Body of pancreas (tissue), 4 donors: Measurements from ENCODE around the gene TDP1. TPM values are rescaled to one million over a fixed set of nuclear protein-coding genes. Genes with fewer than 3 reads are reported as not detected.

Experiments used
- ATAC-seq: fragments of 150-250 bp; one replicate; pipeline ENCODE4 v1.9.1; 2016
- DNase-seq, 4 donors: peaks; one replicate each; pipeline ENCODE4 v3.0.0-alpha.2; 2019
- H3K27ac ChIP-seq, 4 donors: fragments of 200-600 bp; sonication (generic); 1 replicate in 3 of 4; 2 replicates in 1 of 4; pipeline versions ENCODE4 v1.5.1 to v1.6.1; 2016 to 2019; ENCODE audit warnings: mild to moderate bottlenecking in 1 of 4, mixed read lengths in 1 of 4, moderate library complexity in 1 of 4
- H3K27me3 ChIP-seq, 2 donors: fragments of 200-600 bp; sonication (generic); one replicate each; pipeline ENCODE4 v1.6.0; 2016; ENCODE audit warnings: mild to moderate bottlenecking in 1 of 2
- H3K36me3 ChIP-seq, 2 donors: fragments of 200-600 bp; sonication (generic); replicated peaks in 1 of 2; 2 replicates each; pipeline ENCODE4 v1.5.1; 2016; ENCODE audit warnings: low read depth in 2 of 2; ENCODE audit not compliant: insufficient read depth in 1 of 2
- H3K4me1 ChIP-seq: fragments of 200-600 bp; sonication (generic); one replicate; pipeline ENCODE4 v1.6.0; 2016
- H3K4me3 ChIP-seq, 2 donors: fragments of 200-600 bp; sonication (generic); 1 replicate in 1 of 2; 2 replicates in 1 of 2; pipeline ENCODE4 v1.5.1; 2016 to 2019
- H3K9me3 ChIP-seq, 3 donors: fragments of 200-600 bp; sonication (generic); 1 replicate in 2 of 3; 2 replicates in 1 of 3; pipeline ENCODE4 v1.5.1; 2016
- POLR2A ChIP-seq, 3 donors: fragments of 450-650 bp; IDR thresholded peaks; one replicate each; pipeline ENCODE4 v1.6.1; 2016; ENCODE audit warnings: antibody characterized with exemption in 3 of 3, mild to moderate bottlenecking in 2 of 3
- WGBS, 2 donors: methylation state at CpG; one replicate each; pipeline ENCODE4 v1.1.5; 2017; 5-methylcytosine and 5-hydroxymethylcytosine counted together
- intact Hi-C: fragments of 100-400 bp; cut with DNase I; formaldehyde crosslinking; loops from one replicate; pipeline ENCODE4 v1.15.1; 2023
- total RNA-seq, 2 donors: library from RNA; depleted of rRNA; stranded (reverse); fragments of >200 nt; gene quantifications; one replicate each; pipeline ENCODE4 v1.1.0, GENCODE V29; 2016
- TF ChIP-seq, protein P1 (sequence below), 7 experiments: fragments of 450-650 bp in 4 of 7; fragments of 200-600 bp in 3 of 7; sonication (generic) in 3 of 7; IDR thresholded peaks; one replicate each; pipeline ENCODE4 v1.5.1; 2016 to 2019; ENCODE audit warnings: antibody characterized with exemption in 7 of 7

TDP1 gene
- total RNA-seq, 2 donors from 2014 or later = 7.5 to 10.5 TPM

- intact Hi-C loops = no loop called here
- TF ChIP-seq POLR2A (IDR thresholded peaks at IDR 0.05) = no peak
- TF ChIP-seq, protein P1, sequence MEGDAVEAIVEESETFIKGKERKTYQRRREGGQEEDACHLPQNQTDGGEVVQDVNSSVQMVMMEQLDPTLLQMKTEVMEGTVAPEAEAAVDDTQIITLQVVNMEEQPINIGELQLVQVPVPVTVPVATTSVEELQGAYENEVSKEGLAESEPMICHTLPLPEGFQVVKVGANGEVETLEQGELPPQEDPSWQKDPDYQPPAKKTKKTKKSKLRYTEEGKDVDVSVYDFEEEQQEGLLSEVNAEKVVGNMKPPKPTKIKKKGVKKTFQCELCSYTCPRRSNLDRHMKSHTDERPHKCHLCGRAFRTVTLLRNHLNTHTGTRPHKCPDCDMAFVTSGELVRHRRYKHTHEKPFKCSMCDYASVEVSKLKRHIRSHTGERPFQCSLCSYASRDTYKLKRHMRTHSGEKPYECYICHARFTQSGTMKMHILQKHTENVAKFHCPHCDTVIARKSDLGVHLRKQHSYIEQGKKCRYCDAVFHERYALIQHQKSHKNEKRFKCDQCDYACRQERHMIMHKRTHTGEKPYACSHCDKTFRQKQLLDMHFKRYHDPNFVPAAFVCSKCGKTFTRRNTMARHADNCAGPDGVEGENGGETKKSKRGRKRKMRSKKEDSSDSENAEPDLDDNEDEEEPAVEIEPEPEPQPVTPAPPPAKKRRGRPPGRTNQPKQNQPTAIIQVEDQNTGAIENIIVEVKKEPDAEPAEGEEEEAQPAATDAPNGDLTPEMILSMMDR (IDR thresholded peaks at IDR 0.05) = no peak
- no peak overlapping the region for H3K27ac ChIP-seq
- DNase-seq = no peak
- no peaks in the 10 kb centered on the region for H3K27me3 ChIP-seq
- no peaks in the 10 kb centered on the region for H3K4me1 ChIP-seq
- H3K36me3 ChIP-seq = peaks cover 0 to 3% of the 10 kb centered on the region in 2 donors
- H3K4me3 ChIP-seq = no peak overlapping the region
- ATAC-seq = no peak
- 100% methylated on average over 2 of the region's 2 CpGs for WGBS, 2 donors
- no peaks in the 10 kb centered on the region for H3K9me3 ChIP-seq
Measured at GRCh38 chr14:90034156-90034555, 78.4 kb downstream of the TDP1 start.

DNA sequence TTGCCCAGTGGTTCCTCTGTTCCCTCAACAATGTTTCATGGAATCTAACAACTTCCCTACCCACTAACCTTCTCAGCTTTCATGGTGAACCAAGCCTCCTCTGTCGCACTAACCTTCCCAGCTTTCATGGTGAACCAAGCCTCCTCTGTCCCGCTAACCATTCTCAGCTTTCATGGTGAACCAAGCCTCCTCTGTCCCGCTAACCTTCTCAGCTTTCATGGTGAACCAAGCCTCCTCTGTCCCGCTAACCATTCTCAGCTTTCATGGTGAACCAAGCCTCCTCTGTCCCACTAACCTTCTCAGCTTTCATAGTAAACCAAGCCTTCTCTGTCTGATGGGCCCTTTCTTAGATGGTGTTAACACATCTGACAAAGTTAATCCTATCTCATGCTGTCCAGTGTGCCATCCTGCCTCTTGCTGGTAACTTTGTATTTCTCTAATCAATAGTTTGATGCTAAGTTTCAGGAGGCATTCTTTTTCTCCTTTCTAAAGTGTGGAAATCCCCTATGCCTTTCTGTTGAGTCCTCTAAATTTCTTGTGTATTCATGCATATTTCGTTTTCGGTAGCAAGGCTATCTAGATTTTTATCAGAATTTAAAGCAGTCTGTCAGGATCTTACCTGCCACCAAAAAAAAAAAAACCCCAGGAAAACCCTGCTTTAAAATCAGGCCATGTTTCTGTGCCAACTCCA is 79.3 kb downstream of the TDP1 start:
- DNase-seq (no peak), ATAC-seq (no peak)
- Histone ChIP-seq H3K9me3 (no peaks in the 10 kb centered on the region), H3K27me3 (no peaks in the 10 kb centered on the region), H3K27ac (no peak overlapping the region), H3K4me1 (no peaks in the 10 kb centered on the region), H3K4me3 (no peak overlapping the region), H3K36me3 (peaks cover 0 to 3% of the 10 kb centered on the region in 2 donors)
- intact Hi-C loops = no loop called here
- WGBS, 2 donors = 91% methylated on average over 6 of the region's 6 CpGs
- TF ChIP-seq, protein P1 (IDR thresholded peaks at IDR 0.05) = no peak
- no peak for TF ChIP-seq POLR2A (IDR thresholded peaks at IDR 0.05)

DNA sequence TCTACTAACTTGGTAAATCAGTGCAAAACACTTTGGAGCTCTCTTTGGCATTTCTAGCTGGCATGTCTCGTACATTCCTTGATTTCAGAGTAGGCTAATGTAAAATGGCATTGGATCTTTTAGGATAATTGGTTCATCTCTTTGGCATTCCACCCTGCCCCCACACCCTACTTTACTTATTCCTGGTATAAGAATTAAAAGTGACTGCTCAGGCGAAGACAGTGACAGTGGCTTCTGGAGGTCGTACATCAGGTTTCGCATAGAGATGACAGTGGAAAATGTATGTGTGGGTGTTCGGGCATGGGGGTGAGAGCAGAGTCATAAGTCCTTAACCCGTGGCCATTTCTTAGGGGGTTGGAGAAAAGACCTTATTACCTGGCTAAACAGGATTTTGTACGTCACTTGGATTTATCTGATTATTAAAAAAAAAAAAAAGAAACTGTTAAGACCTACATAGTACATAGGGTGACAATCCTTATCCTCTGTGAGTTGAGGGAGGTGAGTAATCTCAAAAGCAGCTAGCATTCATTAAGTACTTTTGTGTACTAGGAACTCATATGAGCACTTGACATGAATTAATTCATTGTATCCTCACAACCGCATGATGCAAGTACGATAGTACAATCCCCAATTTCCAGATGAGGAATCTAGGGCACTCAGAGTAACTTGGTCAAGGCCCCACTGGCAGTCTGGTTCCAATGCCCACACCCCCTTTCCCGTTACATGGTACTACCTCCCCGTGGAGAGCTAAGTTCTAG is 83.7 kb downstream of the TDP1 start:
- intact Hi-C loops = no loop called here
- H3K27me3 ChIP-seq = no peaks in the 10 kb centered on the region
- no peak overlapping the region for H3K27ac ChIP-seq
- WGBS, 2 donors = 96 to 97% methylated on average over 11 of the region's 11 CpGs
- DNase-seq (no peak), ATAC-seq (no peak)
- H3K36me3 ChIP-seq = peaks cover 0 to 1% of the 10 kb centered on the region in 2 donors
- H3K4me3 ChIP-seq = no peak overlapping the region
- H3K9me3 ChIP-seq = no peaks in the 10 kb centered on the region
- TF ChIP-seq POLR2A (IDR thresholded peaks at IDR 0.05) = no peak
- TF ChIP-seq, protein P1 (IDR thresholded peaks at IDR 0.05) = no peak
- no peaks in the 10 kb centered on the region for H3K4me1 ChIP-seq

DNA sequence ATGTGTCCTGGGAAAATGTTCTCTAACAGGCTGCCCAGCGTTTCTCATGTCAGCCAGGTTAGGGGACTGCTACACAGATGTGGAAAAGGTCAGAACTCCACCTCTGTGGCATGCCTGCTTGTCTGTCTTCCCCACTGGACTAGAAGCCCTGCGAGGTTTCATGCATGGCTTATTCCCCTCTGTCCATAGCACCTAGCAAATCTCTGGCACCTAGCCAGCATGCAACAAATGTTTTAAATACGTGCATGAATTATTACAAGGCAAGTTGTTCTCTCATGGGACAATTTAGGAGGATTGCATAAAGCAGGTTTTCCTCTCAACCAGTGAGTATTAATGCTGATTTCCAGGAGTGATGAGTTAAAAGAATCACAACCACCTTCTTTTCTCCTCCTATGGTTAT is 84.7 kb downstream of the TDP1 start:
- intact Hi-C loops = no loop called here
- no peak for TF ChIP-seq POLR2A (IDR thresholded peaks at IDR 0.05)
- TF ChIP-seq, protein P1 (IDR thresholded peaks at IDR 0.05) = no peak
- Histone ChIP-seq H3K27ac (no peak overlapping the region), H3K4me3 (no peak overlapping the region), H3K4me1 (no peaks in the 10 kb centered on the region), H3K27me3 (no peaks in the 10 kb centered on the region), H3K36me3 (peaks cover 0 to 2% of the 10 kb centered on the region in 2 donors), H3K9me3 (no peaks in the 10 kb centered on the region)
- 86 to 90% methylated on average over 3 of the region's 3 CpGs for WGBS, 2 donors
- ATAC-seq (no peak), DNase-seq (no peak)
